ENCODE data around the gene DPF3.

Gene DPF3

GRCh38 chr14:72652179-72652578 is 241.7 kb downstream of the DPF3 start:
- in situ Hi-C loops (cut with HindIII; ENCODE audit: low sequenced_read_pairs) = no loop called here
- DNase-seq (ENCODE audit: low read depth, low spot score) = peak; percentile 76
- TF ChIP-seq CTCF (IDR thresholded peaks at IDR 0.05; ENCODE audit: low read depth, low read length) = no peak
- H3K4me3 ChIP-seq (ENCODE audit: low read depth, low read length) = no peak overlapping the region

GRCh38 chr14:72651714-72652113 is 242.2 kb downstream of the DPF3 start:
- no peak overlapping the region for H3K4me3 ChIP-seq (ENCODE audit: low read depth, low read length)
- in situ Hi-C loops (cut with HindIII; ENCODE audit: low sequenced_read_pairs) = no loop called here
- TF ChIP-seq CTCF (IDR thresholded peaks at IDR 0.05; ENCODE audit: low read depth, low read length) = no peak
- no peak for DNase-seq (ENCODE audit: low read depth, low spot score)

GRCh38 chr14:72651081-72651480 is 242.8 kb downstream of the DPF3 start:
- no peak overlapping the region for H3K4me3 ChIP-seq (ENCODE audit: low read depth, low read length)
- TF ChIP-seq CTCF (IDR thresholded peaks at IDR 0.05; ENCODE audit: low read depth, low read length) = no peak
- DNase-seq (ENCODE audit: low read depth, low spot score) = peak; percentile 66
- in situ Hi-C loops (cut with HindIII; ENCODE audit: low sequenced_read_pairs) = no loop called here

- in situ Hi-C loops (cut with HindIII; ENCODE audit: low sequenced_read_pairs) = no loop called here
- H3K4me3 ChIP-seq (ENCODE audit: low read depth, low read length) = no peak overlapping the region
- no peak for DNase-seq (ENCODE audit: low read depth, low spot score)
- TF ChIP-seq CTCF (IDR thresholded peaks at IDR 0.05; ENCODE audit: low read depth, low read length) = no peak
Measured at GRCh38 chr14:72649603-72650227, 244.2 kb downstream of the DPF3 start.

GRCh38 chr14:72647782-72648181 is 246.1 kb downstream of the DPF3 start:
- no peak for DNase-seq (ENCODE audit: low read depth, low spot score)
- TF ChIP-seq CTCF (IDR thresholded peaks at IDR 0.05; ENCODE audit: low read depth, low read length) = no peak
- no peak overlapping the region for H3K4me3 ChIP-seq (ENCODE audit: low read depth, low read length)
- in situ Hi-C loops (cut with HindIII; ENCODE audit: low sequenced_read_pairs) = no loop called here

DNA sequence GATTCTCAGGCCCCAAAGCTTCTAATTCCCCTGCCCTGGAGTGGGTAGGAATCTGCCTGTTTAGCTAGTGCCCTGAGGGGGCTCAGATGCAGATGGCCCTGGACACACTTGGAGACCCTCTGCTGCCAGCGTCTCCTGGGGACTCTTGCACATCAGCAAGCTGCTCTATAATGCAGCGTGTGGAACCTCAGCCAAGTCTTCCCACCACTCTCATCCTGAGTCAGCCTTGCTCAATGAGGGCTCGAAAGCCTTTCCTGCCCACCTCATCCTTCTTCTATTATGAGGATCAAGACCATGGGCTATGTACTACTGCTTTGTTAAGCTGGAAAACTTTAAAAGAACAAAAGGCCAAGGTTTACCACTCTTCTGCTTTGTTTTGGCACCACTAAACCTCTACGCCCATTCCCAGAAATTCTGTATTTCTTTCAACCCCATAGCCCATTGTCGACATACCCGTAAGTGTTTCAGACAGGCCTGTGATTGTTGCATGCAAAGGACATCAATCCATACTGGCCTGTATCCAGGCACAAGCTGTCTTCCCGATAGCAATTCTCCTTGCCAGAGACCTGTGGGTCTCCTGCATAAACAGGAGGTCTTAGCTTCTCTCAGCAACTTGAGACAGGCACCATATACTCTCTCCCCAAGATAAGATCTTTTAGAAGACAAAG is 246.9 kb downstream of the DPF3 start:
- in situ Hi-C loops (cut with HindIII; ENCODE audit: low sequenced_read_pairs) = no loop called here
- no peak for TF ChIP-seq CTCF (IDR thresholded peaks at IDR 0.05; ENCODE audit: low read depth, low read length)
- no peak overlapping the region for H3K4me3 ChIP-seq (ENCODE audit: low read depth, low read length)
- peak; percentile 93 for DNase-seq (ENCODE audit: low read depth, low spot score)
